CD4-positive, alpha-beta T cell (primary cell): Measurements from ENCODE around the gene PTGR1. TPM values are rescaled to one million over a fixed set of nuclear protein-coding genes. Genes with fewer than 3 reads are reported as not detected.

Source experiments
- ATAC-seq: fragments of 200-7000 bp; cut with Tn5 transposase; one replicate; pipeline ENCODE4 v1.10.0; 2022; ENCODE audit warnings: mild to moderate bottlenecking; ENCODE audit not compliant: poor library complexity
- CTCF ChIA-PET: fragments of 350-600 bp; sonication (Branson Sonifier 250); formaldehyde crosslinking; loops from one replicate; lab custom pipeline; 2021; ENCODE audit warnings: antibody characterized with exemption, inconsistent platforms; lab: Charles Lee
- POLR2A ChIA-PET: fragments of 350-600 bp; sonication (Branson Sonifier 250); formaldehyde crosslinking; loops from one replicate; lab custom pipeline; 2021; ENCODE audit warnings: antibody characterized with exemption, inconsistent platforms; lab: Charles Lee
- DNase-seq, 14 experiments: peaks; one replicate each; pipeline ENCODE4 v3.0.0-alpha.2; 2013 to 2020; ENCODE audit warnings: mixed read lengths in 2 of 14
- H3K27ac ChIP-seq, 2 donors: one replicate each; pipeline versions ENCODE4 v1.5.1 to v1.7.0; 2013; ENCODE audit warnings: low read length in 2 of 2, low read depth in 1 of 2, mild to moderate bottlenecking in 1 of 2
- H3K27me3 ChIP-seq, 2 experiments: 1 replicate in 1 of 2; 2 replicates in 1 of 2; pipeline versions ENCODE4 v1.6.1 to v1.7.0; 2013; ENCODE audit warnings: low read length in 2 of 2, control low read depth in 1 of 2, mild to moderate bottlenecking in 1 of 2, moderate library complexity in 1 of 2; ENCODE audit not compliant: insufficient read depth in 2 of 2, control insufficient read depth in 1 of 2
- H3K36me3 ChIP-seq: one replicate; pipeline ENCODE4 v1.6.1; 2013; ENCODE audit warnings: low read length, control low read depth; ENCODE audit not compliant: insufficient read depth
- H3K4me1 ChIP-seq: one replicate; pipeline ENCODE4 v1.6.1; 2013; ENCODE audit warnings: low read length, control low read depth; ENCODE audit not compliant: insufficient read depth
- H3K4me3 ChIP-seq: one replicate; pipeline ENCODE4 v1.5.1; 2013; ENCODE audit warnings: mild to moderate bottlenecking, low read length, moderate library complexity
- H3K9me3 ChIP-seq, 2 experiments: 1 replicate in 1 of 2; 2 replicates in 1 of 2; pipeline versions ENCODE4 v1.6.1 to v1.7.0; 2013; ENCODE audit warnings: low read length in 2 of 2, mild to moderate bottlenecking in 2 of 2, control low read depth in 1 of 2, moderate library complexity in 1 of 2; ENCODE audit not compliant: control insufficient read depth in 1 of 2, insufficient read depth in 1 of 2
- H3K27ac Mint-ChIP-seq: one replicate; pipeline ENCODE4 v1.8.0; 2020; ENCODE audit warnings: mixed read lengths
- H3K27me3 Mint-ChIP-seq: one replicate; pipeline ENCODE4 v1.8.0; 2021; ENCODE audit warnings: mixed read lengths
- H3K36me3 Mint-ChIP-seq: one replicate; pipeline ENCODE4 v1.8.0; 2021; ENCODE audit warnings: low read depth, mixed read lengths
- H3K4me1 Mint-ChIP-seq: one replicate; pipeline ENCODE4 v1.8.0; 2021; ENCODE audit warnings: low read depth, mixed read lengths
- H3K4me3 Mint-ChIP-seq: one replicate; pipeline ENCODE4 v1.8.0; 2020; ENCODE audit warnings: mild to moderate bottlenecking, mixed read lengths
- H3K9me3 Mint-ChIP-seq: one replicate; pipeline ENCODE4 v1.8.0; 2020; ENCODE audit warnings: mixed read lengths
- CTCF ChIP-seq: fragments of 200-600 bp; IDR thresholded peaks from one replicate; pipeline ENCODE4 v1.8.0; 2022; ENCODE audit warnings: antibody characterized with exemption, mild to moderate bottlenecking
- intact Hi-C, 2 experiments: fragments of 100-400 bp; cut with DNase I in 1 of 2; cut with micrococcal nuclease in 1 of 2; formaldehyde crosslinking; loops; one replicate each; pipeline versions ENCODE4 v1.15.1 to v1.9.0; 2023 to 2025; cut with DNase I, micrococcal nuclease
- total RNA-seq, 174 experiments: library from RNA in 2 of 174; stranded (reverse) in 2 of 174; gene quantifications; one replicate each; pipeline ENCODE4 v1.2.3 and lab custom pipeline; 2021 to 2026

PTGR1 gene
- total RNA-seq, 2 experiments from 2014 or later = 0.36 TPM; not detected in 1

DNA sequence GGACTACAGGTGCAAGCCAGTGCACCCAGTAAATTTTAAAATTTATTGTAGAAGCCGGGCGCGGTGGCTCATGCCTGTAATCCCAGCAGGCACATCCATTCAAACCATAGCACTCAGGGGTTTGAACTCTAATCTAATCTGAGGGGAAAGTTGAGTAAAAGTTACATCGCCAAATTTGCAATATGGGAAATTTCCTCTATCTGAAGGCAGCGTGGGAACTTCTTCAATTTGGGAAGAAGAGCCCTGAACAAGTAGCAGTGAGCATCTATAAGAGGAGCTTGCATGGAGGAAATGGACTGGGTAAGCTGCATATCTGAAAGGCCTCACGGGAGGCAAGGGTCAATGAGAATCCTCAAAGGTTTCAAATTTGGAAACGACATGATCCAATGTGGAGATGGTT lies 29.0 kb upstream of the PTGR1 start:
- Mint-ChIP-seq H3K27me3 (peaks cover 5% of the 10 kb centered on the region), H3K4me3 (no peak overlapping the region), H3K27ac (no peak overlapping the region), H3K36me3 (peaks cover 12% of the 10 kb centered on the region), H3K4me1 (peaks cover 29% of the 10 kb centered on the region), H3K9me3 (no peaks in the 10 kb centered on the region)
- no peaks in the 10 kb centered on the region for H3K9me3 ChIP-seq
- no peak overlapping the region for H3K27ac ChIP-seq
- DNase-seq (no peak), ATAC-seq (no peak)
- H3K36me3 ChIP-seq = no peaks in the 10 kb centered on the region
- TF ChIP-seq CTCF = no peak
- CTCF ChIA-PET = no interaction called here
- POLR2A ChIA-PET = no interaction called here
- no peak overlapping the region for H3K4me3 ChIP-seq
- H3K27me3 ChIP-seq = no peaks in the 10 kb centered on the region
- peaks cover 18% of the 10 kb centered on the region for H3K4me1 ChIP-seq
- intact Hi-C loops = no loop called here

DNA sequence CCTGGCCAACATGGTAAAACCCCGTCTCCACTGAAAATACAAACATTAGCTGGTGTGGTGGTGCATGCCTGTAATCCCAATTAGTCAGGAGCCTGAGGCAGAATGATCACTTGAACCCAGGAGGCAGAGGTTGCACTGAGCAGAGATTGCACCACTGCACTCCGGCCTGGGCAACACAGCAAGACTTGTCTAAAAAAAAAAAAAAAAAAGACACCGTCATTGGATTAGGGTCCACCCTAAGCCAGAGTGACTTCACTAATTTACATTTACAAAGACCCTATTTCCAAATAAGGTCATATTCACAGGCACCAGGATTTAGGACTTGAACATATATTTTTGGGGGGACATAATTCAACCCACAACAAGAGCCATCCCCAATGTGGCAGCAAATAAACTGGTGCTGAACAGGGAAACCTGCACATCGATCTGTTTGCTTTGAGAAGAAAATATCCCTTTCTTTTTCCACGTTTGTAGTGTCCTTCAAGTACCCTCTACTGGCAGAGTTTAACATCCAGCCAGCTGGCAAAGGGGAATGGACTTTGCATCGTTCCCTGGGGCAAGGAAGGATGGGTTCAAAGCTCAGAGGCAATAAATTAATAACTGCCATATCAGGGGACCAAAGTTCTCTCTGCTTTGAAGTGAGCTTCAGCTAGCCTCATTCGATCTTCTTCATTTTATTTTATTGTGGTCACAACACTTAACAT lies 28.0 kb upstream of the PTGR1 start:
- POLR2A ChIA-PET = interaction anchor here (1.5 kb wide), 1 partner anchor 29 kb away, joined by 4 read pairs; no protein-coding TSS in a partner anchor
- no peak overlapping the region for H3K27ac Mint-ChIP-seq
- no peaks in the 10 kb centered on the region for H3K36me3 ChIP-seq
- no peak overlapping the region for H3K4me3 ChIP-seq
- no peak overlapping the region for H3K4me3 Mint-ChIP-seq
- TF ChIP-seq CTCF = no peak
- DNase-seq = no peak
- peaks cover 19% of the 10 kb centered on the region for H3K4me1 Mint-ChIP-seq
- H3K9me3 Mint-ChIP-seq = no peaks in the 10 kb centered on the region
- H3K27me3 ChIP-seq = no peaks in the 10 kb centered on the region
- H3K4me1 ChIP-seq = peaks cover 14% of the 10 kb centered on the region
- no peak for ATAC-seq
- CTCF ChIA-PET = no interaction called here
- H3K36me3 Mint-ChIP-seq = peaks cover 12% of the 10 kb centered on the region
- intact Hi-C loops = no loop called here
- no peak overlapping the region for H3K27ac ChIP-seq
- H3K9me3 ChIP-seq = no peaks in the 10 kb centered on the region
- H3K27me3 Mint-ChIP-seq = peaks cover 5% of the 10 kb centered on the region

- Histone ChIP-seq H3K36me3 (no peaks in the 10 kb centered on the region), H3K9me3 (no peaks in the 10 kb centered on the region), H3K4me1 (no peaks in the 10 kb centered on the region), H3K27ac (no peak overlapping the region), H3K27me3 (no peaks in the 10 kb centered on the region), H3K4me3 (no peak overlapping the region)
- Mint-ChIP-seq H3K36me3 (no peaks in the 10 kb centered on the region), H3K9me3 (no peaks in the 10 kb centered on the region), H3K4me3 (no peak overlapping the region), H3K27ac (no peak overlapping the region), H3K4me1 (no peaks in the 10 kb centered on the region), H3K27me3 (peaks cover 16% of the 10 kb centered on the region)
- no peak for TF ChIP-seq CTCF
- ATAC-seq (no peak), DNase-seq (peak in 2 of 14 experiments; percentile 41 to 54)
- intact Hi-C loops = loop anchor here (1.0 kb wide), 1 partner anchor 24 kb away; no protein-coding TSS in a partner anchor
- ChIA-PET CTCF (no interaction called here), POLR2A (no interaction called here)
These were observed 23.2 kb upstream of the PTGR1 start for GRCh38 chr9:111622626-111623025.
